SK-N-MC (cell line): ENCODE results near the gene UTP3.

Experiments
- EZH2 ChIP-seq: fragments of 200-600 bp; sonication (generic); IDR thresholded peaks from one replicate; pipeline ENCODE4 v1.6.1; 2017; ENCODE audit warnings: antibody characterized with exemption
- FOXP2 ChIP-seq: optimal IDR thresholded peaks from 2 replicates; pipeline ENCODE3; 2011; ENCODE audit warnings: mild to moderate bottlenecking, moderate library complexity; ENCODE audit not compliant: insufficient read depth; ENCODE audit errors: extremely low read length, control extremely low read depth
- POLR2AphosphoS5 ChIP-seq: IDR thresholded peaks from 2 replicates; pipeline ENCODE4 v1.6.1; 2012; ENCODE audit warnings: mild to moderate bottlenecking, low read depth, low read length, borderline replicate concordance

- TF ChIP-seq EZH2 (no peak), POLR2AphosphoS5 (no peak), FOXP2 (no peak)
Measured at GRCh38 chr4:70678383-70678999, 9.8 kb upstream of the UTP3 start.
